ENCODE data around the gene GPC4.

Gene GPC4

DNA sequence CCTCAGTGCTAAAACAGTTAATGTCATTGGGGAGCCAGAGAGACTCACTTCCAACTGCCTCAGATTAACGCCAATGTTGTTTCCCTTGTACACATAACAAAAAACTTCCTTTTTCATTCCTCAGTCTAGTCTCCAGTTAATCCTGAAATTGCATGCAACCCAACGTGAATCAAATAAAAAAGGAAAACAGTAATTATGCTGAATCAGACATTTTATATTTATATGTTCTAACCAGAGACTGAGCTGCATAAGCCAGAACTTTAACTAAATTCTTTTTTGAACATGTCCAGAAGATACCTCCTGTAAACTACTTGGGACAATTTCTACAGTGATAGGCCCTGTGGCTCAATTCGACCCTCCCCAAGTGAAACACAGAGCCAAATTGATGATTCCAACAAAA lies 4.7 kb downstream of the GPC4 start:
- no peak for ATAC-seq

DNA sequence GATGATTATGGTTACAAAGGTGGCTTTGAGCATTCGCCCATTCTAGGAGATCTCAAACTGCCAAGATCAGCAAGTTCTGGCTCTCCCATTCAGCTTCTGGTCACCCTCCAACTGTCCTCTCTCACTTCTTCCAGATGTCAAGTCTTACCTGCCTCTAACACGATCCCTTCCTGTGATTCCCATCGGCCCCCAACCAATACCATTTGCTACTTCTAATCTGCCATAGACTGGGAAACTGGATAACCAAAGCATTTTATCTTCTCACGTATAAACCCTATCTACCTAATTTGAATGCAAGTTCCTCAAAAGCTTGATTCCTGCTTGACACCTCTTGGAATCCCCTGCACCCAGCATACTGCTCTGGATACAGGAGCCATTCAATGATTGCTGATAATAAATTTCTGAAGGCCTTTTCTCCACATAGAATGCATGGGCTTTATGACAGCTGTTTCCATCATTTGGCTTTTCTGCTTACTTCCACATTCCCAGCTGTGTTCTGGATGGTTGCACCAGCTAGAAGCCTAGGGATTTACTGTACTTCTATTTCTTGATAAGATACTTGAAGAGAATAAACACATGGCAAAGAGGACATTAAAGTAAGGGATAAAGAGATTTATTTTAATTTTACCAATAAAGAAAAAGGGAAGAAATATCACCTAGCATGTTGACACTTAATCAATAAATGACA lies 9.6 kb downstream of the GPC4 start:
- ATAC-seq = no peak

DNA sequence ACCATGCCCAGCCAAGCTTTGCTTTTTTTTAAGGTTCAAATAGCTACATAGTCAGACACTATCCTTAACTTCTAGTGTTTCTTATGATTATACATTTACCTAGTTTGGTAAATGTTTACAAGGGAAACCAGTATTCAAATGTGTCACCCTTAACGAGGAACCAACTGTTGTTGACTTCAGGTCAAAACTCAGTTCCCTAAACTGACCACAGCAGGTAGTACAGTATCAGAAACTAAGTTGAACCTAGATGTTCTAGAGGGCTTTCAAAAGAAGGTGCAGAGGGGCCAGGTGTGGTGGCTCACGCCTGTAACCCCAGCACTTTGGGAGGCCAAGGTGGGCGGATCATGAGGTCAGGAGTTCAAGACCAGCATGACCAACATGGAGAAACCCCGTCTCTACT lies 11.3 kb downstream of the GPC4 start:
- ATAC-seq = no peak

DNA sequence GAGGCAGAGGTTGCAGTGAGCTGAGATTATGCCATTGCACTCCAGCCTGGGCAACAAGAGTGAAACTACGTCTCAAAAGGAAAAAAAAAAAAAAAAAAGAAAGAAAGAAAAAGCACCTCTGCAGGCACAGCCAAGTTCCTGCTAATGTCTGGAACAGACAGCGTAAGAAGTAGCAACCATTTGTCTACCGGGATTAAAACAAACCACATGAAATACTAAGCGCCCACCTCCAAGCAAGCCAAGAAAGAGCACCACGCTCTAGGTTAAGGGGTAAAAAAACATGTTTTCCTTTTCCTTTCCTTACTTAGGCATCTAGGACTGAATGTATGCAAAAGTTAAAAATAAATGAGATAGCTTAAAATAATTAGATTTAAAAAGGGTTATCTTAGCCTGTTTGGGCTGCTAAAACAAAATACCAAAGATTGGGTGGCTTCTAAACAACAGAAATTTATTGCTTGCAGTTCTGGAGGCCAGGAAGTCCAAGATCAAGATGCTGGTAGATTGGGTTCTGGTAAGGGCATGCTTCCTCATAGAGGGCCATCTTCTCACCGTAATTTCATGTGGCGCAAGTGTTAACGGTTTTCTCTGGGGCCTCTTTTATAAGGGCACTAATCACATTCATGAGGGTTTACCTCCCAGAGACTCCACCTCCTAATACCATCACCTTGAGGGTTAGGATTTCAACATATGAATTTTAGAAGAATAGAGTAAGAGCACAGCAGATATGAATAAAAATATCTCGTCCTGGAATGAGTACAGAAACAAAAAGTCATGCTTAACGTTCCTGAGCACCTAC lies 12.3 kb downstream of the GPC4 start:
- ATAC-seq = no peak

DNA sequence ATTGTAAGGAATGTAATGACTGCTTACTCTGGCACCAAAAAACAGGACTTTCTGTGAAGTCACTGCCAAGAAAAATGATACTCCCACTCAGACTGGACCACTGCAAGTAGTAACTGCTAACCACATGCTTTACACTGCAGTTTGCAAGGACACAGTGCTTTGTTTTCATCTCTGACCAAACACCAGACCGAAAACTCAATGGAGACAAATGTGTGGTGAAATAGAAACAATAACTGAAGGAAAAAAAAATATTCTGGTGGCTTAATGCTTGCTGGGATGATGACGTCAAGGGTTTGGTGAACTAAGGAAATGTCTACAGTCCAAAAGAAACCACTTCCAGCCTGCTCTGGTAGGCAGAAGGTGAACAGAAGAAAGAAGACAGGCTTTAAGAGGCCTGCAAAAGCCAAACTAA lies 13.2 kb downstream of the GPC4 start:
- no peak for ATAC-seq

DNA sequence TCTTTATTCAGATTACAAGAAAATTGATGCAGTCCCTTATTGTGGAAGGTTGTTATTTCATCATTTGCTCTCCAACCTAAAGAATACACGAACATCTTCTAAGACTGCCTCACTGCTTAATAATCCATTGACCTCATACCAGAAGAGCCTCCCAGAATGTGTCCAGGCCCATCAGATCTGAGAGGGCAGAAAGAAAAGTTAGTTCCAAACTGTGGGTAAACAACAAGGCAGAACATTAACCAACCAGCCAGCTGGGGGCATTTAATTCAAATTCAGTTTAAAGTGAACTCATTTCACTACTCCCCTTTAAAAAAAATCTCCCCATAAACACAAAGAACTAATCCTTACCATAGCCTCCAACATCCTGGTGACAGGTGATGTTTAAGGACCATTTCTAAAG lies 13.8 kb downstream of the GPC4 start:
- no peak for ATAC-seq

DNA sequence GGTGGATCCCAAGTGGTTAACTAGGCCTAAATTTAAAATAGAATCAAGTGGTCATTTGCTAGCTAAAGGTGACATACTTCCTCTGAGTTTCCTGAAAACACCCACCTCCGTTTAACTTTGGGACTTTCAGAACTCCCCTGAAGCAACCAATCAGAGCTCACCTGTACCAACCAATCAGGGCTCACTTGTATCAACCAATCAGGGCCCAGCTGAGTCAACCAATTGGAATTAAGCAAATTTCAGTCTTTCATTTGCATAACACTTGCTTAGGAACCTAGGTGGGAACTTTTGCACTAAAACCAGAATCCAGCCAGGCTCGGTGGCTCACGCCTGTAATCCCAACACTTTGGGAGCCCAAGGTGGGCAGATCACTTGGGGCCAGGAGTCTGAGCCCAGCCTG lies 15.9 kb downstream of the GPC4 start:
- ATAC-seq = no peak

DNA sequence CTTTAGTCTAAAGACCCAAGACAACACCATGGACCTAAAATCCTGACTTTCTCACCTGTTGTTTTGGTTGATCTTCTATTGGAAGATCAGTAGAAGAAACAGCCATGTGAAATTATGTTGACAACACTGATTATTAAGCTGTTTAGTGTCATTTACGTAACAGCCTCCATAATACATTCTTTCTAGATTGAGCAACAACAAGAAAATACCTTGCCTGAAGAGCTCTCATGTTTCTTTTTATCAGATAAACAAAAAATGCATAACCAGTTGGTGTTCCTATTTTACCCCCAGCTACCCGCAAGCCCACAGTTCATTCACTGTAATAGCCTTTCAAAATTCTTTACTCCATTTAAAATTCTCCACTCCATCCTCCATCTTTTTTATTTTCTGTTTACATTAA lies 20.5 kb downstream of the GPC4 start:
- no peak for ATAC-seq

DNA sequence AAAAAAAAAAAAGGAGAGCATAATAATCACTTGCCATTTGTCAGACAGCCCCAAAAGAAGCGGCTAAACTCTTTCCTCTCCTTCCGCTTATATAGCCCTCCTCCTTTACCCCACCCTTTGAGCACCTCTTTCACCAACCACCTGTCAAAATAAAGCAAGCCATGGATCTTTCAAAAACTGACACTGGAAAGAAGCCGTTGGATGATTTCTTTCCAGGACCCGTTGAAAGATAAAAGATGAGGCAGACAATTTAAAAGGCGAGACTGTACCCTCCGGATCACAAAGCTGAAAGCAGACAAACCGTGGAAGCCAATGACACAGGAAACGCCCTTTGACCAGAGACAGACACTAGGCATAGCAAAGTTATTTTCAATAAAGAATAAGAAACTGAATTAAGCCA lies 22.6 kb downstream of the GPC4 start:
- no peak for ATAC-seq

DNA sequence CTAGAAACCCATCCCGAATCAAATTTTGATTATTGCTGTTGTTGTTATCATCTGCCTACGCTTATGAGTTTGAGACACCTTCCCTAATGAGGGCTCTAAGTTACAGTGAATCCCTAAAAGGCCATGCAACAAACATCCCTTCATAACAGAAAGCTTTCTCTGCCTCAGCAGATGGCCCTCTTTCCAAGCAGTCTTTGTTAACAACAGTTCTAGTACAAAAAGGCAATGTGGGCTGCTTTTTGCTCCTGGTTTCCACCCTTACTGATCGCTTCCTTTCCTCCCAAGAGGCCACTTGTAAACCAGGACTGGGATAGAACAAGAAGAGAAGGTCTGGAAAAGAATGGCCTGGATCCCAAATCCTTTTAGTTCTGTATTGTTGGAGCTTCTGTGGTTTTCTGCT lies 24.2 kb downstream of the GPC4 start:
- no peak for ATAC-seq

DNA sequence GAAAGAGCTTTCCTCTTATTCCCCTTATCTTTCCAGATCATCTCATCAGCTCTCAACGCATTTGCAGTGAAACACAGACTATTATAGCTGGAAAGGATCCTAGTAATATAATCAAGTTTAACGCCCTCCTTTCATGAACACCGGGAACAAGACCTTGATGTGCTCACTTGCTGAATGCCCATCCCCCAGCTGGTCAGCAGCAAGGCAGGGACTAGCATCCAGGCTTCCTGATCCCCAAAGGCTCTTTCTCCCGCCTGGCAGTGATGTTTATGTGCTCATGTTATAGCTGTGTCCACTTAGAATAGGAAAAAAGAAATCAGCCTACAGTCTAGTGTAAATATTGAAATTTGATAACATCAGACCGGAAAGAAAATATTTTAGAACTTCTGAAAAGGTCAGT lies 24.6 kb downstream of the GPC4 start:
- no peak for ATAC-seq

DNA sequence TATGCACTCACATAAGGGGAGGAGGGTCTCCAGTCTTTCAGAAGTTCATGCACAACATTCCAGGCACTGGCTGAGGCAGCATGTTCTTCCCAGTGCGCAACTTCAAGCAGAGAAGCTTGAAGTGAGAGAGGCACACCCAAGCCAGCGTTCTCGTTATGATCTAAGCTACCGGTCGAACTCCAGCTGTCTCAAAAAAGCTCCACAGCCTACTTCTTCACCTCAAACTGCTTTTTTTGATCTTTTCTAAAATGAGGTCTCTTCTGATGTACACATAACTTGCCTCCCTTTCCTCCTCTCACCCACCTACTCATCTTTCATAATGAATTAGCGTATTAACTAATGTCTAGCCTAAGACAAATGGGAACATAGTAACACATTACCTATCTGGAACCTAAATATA lies 25.3 kb downstream of the GPC4 start:
- ATAC-seq = no peak

DNA sequence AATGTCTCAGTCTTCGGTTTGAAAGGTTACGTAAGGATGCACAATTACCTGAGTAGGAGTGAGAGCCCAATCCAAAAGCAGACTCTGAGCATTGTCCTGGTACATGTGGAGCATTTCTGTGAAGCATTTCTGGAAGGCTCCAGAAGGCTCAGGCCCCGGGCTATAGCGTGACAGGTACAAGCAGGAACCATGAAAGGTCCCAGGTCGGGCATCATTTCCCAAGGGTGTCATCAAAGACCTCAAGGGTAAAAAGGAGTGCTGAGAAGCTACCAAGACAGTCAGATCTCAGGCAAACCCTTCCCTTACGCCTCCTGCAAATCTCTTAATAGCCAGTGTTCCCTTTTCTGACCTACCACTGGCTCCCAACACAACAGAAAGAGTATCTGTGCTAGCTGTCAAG lies 30.8 kb downstream of the GPC4 start:
- ATAC-seq = no peak

DNA sequence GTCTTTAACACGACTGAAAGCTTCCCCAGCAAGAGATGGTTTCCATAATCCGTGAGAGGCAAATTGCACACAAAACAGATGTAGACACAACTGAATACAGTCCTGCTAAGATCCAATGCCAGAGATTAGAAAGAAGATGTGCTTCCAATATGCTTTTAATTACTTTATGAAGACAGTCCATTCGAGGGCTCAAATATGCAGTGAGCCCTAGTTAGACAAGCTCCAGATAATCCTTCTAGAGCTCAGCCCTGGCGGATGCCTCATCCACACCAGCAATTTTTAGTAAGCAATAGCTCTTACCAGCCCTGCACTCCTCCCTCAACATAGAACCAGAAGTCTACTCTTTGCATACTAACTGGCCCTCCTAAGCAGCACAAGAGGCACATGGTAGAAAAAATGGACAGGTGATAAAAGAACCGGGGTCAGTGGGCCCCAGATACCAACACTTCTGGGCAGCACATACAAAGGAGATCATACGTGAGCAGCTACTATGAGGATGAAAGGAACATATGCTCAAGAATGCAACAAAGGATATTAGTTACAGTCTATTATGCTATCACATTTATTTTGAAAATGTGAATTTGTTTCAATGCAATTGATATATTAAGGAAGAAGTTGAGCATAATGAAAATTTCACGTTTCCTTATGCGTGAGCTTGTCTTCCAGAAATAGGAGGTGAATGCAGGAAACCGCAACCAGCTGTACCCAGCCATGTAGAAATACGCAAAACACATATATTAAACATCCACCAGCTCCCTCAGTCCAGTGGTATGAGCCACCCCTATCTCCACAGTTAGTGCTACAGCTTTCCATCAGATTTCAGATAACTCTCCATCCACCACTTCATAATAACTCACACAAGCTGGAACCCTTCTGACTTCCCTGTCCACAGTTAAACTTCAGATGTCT lies 34.3 kb downstream of the GPC4 start:
- no peak for ATAC-seq

DNA sequence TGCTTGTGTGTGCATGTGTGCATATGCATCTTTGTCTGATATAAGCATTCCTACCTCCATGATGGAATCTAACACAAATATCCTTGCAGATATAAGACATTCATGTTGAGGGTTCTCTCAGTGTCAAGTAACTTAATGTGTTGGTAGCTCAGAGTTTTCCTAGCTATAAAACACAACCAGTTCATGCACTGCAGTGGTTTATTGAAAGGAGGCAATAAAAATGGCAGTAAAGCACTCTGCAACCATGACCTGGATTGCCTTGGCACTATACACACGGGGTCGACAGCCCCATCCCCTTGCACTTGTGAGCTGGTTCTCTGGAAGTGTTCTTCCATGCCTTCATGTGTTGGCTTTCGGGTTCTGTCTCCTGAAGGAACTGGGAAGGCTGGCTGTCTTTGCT lies 38.9 kb downstream of the GPC4 start:
- no peak for ATAC-seq

DNA sequence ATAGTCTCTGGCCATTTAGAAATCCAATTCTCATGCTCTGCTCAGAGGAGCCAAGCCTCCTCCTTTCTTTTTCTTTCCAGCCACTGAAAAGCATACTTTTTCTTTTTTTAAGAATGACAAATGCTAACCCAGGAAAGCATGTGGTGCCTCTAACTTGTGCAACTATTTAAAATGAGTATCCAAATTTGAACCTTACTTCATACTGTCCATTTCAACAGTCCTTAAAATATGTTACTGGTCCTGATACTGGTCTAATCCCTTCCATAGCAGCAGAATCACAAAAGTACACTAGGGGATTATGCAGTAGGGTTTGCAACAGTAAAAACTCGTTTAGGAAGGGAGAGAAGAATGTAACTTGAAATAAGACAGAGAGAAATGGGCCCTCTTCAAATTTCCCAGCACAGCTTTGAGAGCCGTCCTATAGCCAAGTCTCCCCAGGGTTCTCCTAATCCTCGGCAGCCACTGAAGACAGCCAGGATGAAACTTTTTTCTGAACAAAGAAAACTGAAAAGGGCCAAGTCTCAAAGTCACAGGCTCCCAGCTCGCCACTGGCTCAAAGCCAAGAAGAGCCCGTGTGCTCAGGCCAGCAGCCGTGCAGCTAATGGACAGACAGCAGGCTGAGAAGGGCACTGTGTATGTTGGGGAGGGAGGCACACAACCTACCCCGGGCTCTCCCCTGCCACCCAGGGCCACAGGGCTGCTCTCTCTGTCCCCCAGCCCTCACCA lies 39.5 kb downstream of the GPC4 start:
- ATAC-seq = no peak

DNA sequence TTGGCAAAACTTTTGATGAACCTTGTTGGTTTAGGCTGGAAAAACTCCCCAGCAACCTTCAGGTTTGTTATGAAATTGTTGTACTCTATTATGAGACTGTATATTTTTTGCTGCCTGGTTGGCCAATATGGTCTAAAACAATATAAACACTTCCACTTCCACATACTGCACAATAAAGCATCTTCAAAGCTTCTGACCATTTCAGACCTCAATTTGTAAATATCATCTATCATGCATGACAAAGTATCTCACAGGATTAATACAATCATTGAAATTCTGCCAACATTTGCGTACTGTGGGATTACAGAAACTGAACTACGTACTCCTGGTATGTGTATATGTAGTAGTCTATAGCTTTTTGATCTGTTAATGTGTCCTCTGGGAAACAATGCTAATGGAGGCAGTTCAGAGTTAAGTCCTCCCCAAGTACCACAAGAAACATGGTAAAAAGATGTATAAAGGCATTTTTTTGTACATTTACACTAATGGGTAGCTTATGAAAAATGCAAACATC lies 40.4 kb downstream of the GPC4 start:
- ATAC-seq = no peak

DNA sequence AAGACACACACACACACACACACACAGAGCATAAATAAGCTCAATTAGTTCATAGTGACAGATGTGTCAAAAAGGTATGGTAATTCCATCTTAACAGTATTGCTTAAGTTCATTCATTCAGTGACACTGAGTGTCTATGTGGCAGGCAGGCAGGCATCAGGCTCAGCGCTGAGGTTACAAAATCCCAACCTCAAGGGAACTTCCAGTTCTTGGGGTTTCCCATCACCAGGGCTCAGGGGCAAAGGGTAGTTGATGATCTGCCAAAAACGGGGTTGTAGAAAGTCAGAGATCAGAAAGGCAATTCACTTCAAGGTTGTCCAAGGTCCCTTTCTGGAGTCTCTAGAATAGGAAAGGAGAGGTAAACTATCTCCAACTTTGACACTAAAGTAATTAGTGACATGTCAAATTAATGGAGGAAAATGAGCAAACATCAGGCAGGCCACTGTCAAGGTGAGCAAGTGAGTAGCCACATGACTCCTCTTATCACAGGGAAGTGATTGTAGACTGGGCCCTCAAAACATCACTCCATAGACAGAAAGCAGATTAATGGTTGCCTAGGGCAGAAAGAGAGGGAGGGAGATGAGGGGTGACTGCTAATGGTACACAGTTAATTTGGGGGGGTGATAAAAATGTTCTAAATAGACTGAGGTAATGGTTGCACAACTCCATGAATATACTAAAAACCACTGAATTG lies 41.8 kb downstream of the GPC4 start:
- no peak for ATAC-seq

DNA sequence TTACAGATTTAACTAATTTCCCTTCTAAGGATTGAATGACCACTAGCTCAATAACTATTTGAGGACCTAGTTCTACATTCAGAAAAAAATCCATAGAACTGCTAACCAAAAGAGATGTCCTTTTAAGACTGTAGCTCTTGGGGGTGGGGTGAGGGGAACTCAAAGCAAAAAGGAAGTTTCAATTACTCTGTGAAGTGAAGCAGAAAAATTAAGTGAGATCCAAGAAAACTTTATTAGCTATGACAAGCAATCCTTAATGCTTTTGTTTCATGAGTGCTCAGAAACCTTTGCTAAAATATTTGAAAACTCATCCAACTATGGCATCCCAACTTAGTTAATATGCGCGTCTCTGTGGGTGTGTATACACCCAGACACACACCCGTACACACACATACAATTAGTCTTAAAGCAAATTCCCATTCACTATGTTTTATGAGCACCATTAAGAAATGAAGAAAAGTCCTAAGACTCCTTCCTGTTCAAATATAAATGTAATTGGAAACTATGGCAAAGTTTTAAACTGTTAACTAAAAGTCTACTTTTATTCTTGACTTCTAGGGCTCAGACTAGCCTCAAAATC lies 44.5 kb downstream of the GPC4 start:
- no peak for ATAC-seq

DNA sequence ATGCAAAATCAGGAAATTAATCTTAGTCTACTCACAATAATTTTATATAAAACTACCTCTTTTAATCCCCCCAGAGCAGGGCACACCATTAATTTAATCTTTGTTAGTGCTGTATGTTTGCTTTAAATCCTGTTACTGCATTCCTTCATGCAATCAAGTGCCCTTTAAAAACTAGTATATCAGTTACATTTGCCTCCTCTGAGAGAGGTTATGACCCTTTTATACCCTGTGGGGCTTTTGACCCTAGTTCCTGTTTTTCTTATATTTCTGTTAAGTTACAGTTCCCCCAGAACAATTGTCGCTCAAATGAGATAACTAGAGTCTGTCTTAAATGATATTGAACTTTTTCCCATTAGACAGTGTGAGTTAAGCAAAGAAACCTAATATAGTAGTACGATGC lies 46.2 kb downstream of the GPC4 start:
- ATAC-seq = no peak

DNA sequence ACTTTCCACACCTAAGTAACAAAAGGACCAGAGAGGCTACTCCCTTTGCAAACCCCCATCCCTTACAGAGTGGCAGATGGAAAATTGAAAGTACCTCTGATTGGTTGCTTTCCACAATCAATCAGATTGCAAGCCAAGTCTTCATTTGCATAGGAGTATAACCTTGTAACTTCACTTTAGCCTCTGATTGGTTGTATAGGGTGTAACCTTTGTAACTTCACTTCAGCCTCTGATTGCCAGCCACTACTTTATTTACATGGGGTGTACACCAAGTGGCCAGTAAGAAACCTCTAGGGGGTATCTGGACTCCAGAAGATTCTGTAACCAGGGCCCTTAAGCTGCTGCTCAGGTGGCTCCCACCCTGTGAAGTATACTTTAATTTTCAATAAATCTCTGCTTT lies 48.6 kb downstream of the GPC4 start:
- ATAC-seq = no peak
